ENCODE results near the gene SCN8A. TPM values are rescaled to one million over a fixed set of nuclear protein-coding genes. Genes with fewer than 3 reads are reported as not detected.

Gene SCN8A
- total and polyA plus RNA-seq, 2 donors (not counting 3 experiments of a cell fraction or from before 2014, with no cell fraction given), result 9.4 to 20.4 TPM

GRCh38 chr12:51642286-51642685 is 51.3 kb downstream of the SCN8A start:
- DNase-seq (ENCODE audit: low read depth, low spot score), result no peak
- H3K9ac ChIP-seq (replicated peaks; ENCODE audit: extremely low read depth, insufficient read depth, low read length), result no peak overlapping the region
- no peak overlapping the region for H3K27ac ChIP-seq (ENCODE audit: insufficient read depth, low read depth, low read length)
- dilution Hi-C loops (cut with MboI; ENCODE audit: extremely low pct_ligation_motif_present, low sequenced_read_pairs), result no loop called here
- BruUV-seq (replicated peaks), result no TSS peak
- no peaks in the 10 kb centered on the region for H3K4me1 ChIP-seq (ENCODE audit: control insufficient read depth, extremely low read depth, insufficient read depth, low read length)
- H2AFZ ChIP-seq (ENCODE audit: low read depth, low read length), result no peak overlapping the region
- H3K79me2 ChIP-seq (ENCODE audit: control insufficient read depth, insufficient read depth, low read length), result no peaks in the 10 kb centered on the region
- ChIA-PET POLR2A (no interaction called here), CTCF (interaction anchor here (1.7 kb wide), 1 partner anchor 10 kb away, joined by 4 read pairs; no protein-coding TSS in a partner anchor)
- no peaks in the 10 kb centered on the region for H4K20me1 ChIP-seq (replicated peaks; ENCODE audit: control insufficient read depth, extremely low read depth, insufficient read depth, low read length)
- no peak overlapping the region for H3K4me3 ChIP-seq (replicated peaks in 1 of 3; ENCODE audit: insufficient read depth in 1 of 3, low read depth in 1 of 3, low read length in 3 of 3)
- intact Hi-C loops (cut with micrococcal nuclease), result no loop called here
- H3K9me3 ChIP-seq (replicated peaks; ENCODE audit: control insufficient read depth, insufficient read depth, low read length), result no peaks in the 10 kb centered on the region
- no peaks in the 10 kb centered on the region for H3K9me1 ChIP-seq (replicated peaks; ENCODE audit: control insufficient read depth, extremely low read depth, insufficient read depth, low read length)
- TF ChIP-seq MAX (IDR thresholded peaks at IDR 0.05; ENCODE audit: insufficient read depth, insufficient read length) (no peak), CTCF (IDR thresholded peaks at IDR 0.05; ENCODE audit: extremely low read depth in 1 of 2, insufficient read depth in 1 of 2, low read depth in 1 of 2, low read length in 2 of 2) (no peak), GATA2 (IDR thresholded peaks at IDR 0.05; ENCODE audit: insufficient read depth, insufficient read length, low read depth, low read length) (no peak), EZH2 (IDR thresholded peaks at IDR 0.05; ENCODE audit: borderline replicate concordance, low read depth, low read length, severe bottlenecking) (no peak), FOS (IDR thresholded peaks at IDR 0.05; ENCODE audit: borderline replicate concordance, insufficient read depth, low read length) (no peak), POLR2AphosphoS5 (IDR thresholded peaks at IDR 0.05; ENCODE audit: insufficient read depth, low read depth, low read length) (no peak), MYC (IDR thresholded peaks at IDR 0.05; ENCODE audit: low read depth, low read length) (no peak), POLR2A (IDR thresholded peaks at IDR 0.05; ENCODE audit: low read depth, low read length) (no peak), JUN (IDR thresholded peaks at IDR 0.05; ENCODE audit: borderline replicate concordance, insufficient read depth, insufficient read length, low read depth) (no peak)
- H3K27me3 ChIP-seq (ENCODE audit: control insufficient read depth in 2 of 2, insufficient read depth in 2 of 2, low read length in 2 of 2), result no peaks in the 10 kb centered on the region
- FAIRE-seq, result no peak
- H3K4me2 ChIP-seq (ENCODE audit: insufficient read depth, low read length), result no peak overlapping the region
- no peaks in the 10 kb centered on the region for H3K36me3 ChIP-seq (ENCODE audit: control insufficient read depth in 2 of 2, extremely low read depth in 1 of 2, insufficient read depth in 2 of 2, low read length in 2 of 2)

All from endothelial cell of umbilical vein (primary cell).